Measurements from ENCODE around the gene AKAP13.
"Not testable (repeated sequence)": the region's sequence is repeated elsewhere in the genome, so short reads cannot be mapped to it uniquely, and the experiment has no call there.

Gene AKAP13

DNA sequence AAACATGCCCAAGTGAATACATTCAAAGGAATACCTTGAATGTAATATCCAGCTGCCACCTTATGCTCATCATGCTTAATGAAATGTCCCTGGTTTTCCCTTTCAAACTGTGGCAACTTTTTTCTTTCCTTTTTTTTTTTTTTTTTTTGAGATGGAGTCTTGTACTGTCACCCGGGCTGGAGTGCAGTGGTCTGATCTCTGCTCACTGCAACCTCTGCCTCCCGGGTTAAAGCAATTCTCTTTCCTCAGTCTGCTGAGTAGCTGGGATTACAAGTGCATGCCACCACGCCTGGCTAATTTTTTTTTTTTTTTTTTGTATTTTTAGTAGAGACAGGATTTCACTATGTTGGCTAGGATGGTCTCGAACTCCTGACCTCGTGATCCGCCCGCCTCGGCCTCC, 28.9 kb upstream of the AKAP13 start:
- not testable (repeated sequence) for H3K27me3 ChIP-seq (ENCODE audit: control insufficient read depth, insufficient read depth, low read length); H3K4me3 ChIP-seq (ENCODE audit: low read depth, low read length); H3K9ac ChIP-seq (ENCODE audit: low read depth, low read length); H3K9me3 ChIP-seq (ENCODE audit: control insufficient read depth, insufficient read depth, low read length); H3K36me3 ChIP-seq (ENCODE audit: control insufficient read depth, insufficient read depth, low read length); H3K4me1 ChIP-seq (ENCODE audit: control insufficient read depth, insufficient read depth, low read length)

- Histone ChIP-seq H3K9ac (ENCODE audit: low read depth, low read length) (no peak overlapping the region), H3K4me1 (ENCODE audit: control insufficient read depth, insufficient read depth, low read length) (peaks cover 3% of the 10 kb centered on the region), H3K4me3 (ENCODE audit: low read depth, low read length) (no peak overlapping the region), H3K27me3 (ENCODE audit: control insufficient read depth, insufficient read depth, low read length) (no peaks in the 10 kb centered on the region), H3K9me3 (ENCODE audit: control insufficient read depth, insufficient read depth, low read length) (no peaks in the 10 kb centered on the region), H3K36me3 (ENCODE audit: control insufficient read depth, insufficient read depth, low read length) (no peaks in the 10 kb centered on the region)
Measured at GRCh38 chr15:85351965-85352364, 28.4 kb upstream of the AKAP13 start.

- H3K4me1 ChIP-seq (ENCODE audit: control insufficient read depth, insufficient read depth, low read length), result no peaks in the 10 kb centered on the region
Measured at GRCh38 chr15:85353516-85353915, 26.9 kb upstream of the AKAP13 start.

GRCh38 chr15:85354461-85354860, 25.9 kb upstream of the AKAP13 start:
- Histone ChIP-seq H3K9ac (ENCODE audit: low read depth, low read length) (no peak overlapping the region), H3K4me1 (ENCODE audit: control insufficient read depth, insufficient read depth, low read length) (no peaks in the 10 kb centered on the region), H3K27me3 (ENCODE audit: control insufficient read depth, insufficient read depth, low read length) (no peaks in the 10 kb centered on the region), H3K4me3 (ENCODE audit: low read depth, low read length) (no peak overlapping the region), H3K9me3 (ENCODE audit: control insufficient read depth, insufficient read depth, low read length) (no peaks in the 10 kb centered on the region), H3K36me3 (ENCODE audit: control insufficient read depth, insufficient read depth, low read length) (no peaks in the 10 kb centered on the region)

More at GRCh38 chr15:85353516-85353915, 26.9 kb upstream of the AKAP13 start:
- no peak overlapping the region for H3K4me3 ChIP-seq (ENCODE audit: low read depth, low read length)
- no peaks in the 10 kb centered on the region for H3K36me3 ChIP-seq (ENCODE audit: control insufficient read depth, insufficient read depth, low read length)
- no peaks in the 10 kb centered on the region for H3K9me3 ChIP-seq (ENCODE audit: control insufficient read depth, insufficient read depth, low read length)
- H3K9ac ChIP-seq (ENCODE audit: low read depth, low read length), result no peak overlapping the region
- no peaks in the 10 kb centered on the region for H3K27me3 ChIP-seq (ENCODE audit: control insufficient read depth, insufficient read depth, low read length)

- no peaks in the 10 kb centered on the region for H3K27me3 ChIP-seq (ENCODE audit: control insufficient read depth, insufficient read depth, low read length)
- H3K4me3 ChIP-seq (ENCODE audit: low read depth, low read length), result no peak overlapping the region
- no peaks in the 10 kb centered on the region for H3K4me1 ChIP-seq (ENCODE audit: control insufficient read depth, insufficient read depth, low read length)
- H3K9me3 ChIP-seq (ENCODE audit: control insufficient read depth, insufficient read depth, low read length), result no peaks in the 10 kb centered on the region
- H3K36me3 ChIP-seq (ENCODE audit: control insufficient read depth, insufficient read depth, low read length), result no peaks in the 10 kb centered on the region
- H3K9ac ChIP-seq (ENCODE audit: low read depth, low read length), result no peak overlapping the region
Measured at GRCh38 chr15:85354948-85355347, 25.5 kb upstream of the AKAP13 start.

GRCh38 chr15:85356276-85356675, 24.1 kb upstream of the AKAP13 start:
- no peaks in the 10 kb centered on the region for H3K9me3 ChIP-seq (ENCODE audit: control insufficient read depth, insufficient read depth, low read length)
- no peaks in the 10 kb centered on the region for H3K36me3 ChIP-seq (ENCODE audit: control insufficient read depth, insufficient read depth, low read length)
- no peaks in the 10 kb centered on the region for H3K4me1 ChIP-seq (ENCODE audit: control insufficient read depth, insufficient read depth, low read length)
- no peak overlapping the region for H3K4me3 ChIP-seq (ENCODE audit: low read depth, low read length)
- H3K9ac ChIP-seq (ENCODE audit: low read depth, low read length), result no peak overlapping the region
- H3K27me3 ChIP-seq (ENCODE audit: control insufficient read depth, insufficient read depth, low read length), result no peaks in the 10 kb centered on the region

DNA sequence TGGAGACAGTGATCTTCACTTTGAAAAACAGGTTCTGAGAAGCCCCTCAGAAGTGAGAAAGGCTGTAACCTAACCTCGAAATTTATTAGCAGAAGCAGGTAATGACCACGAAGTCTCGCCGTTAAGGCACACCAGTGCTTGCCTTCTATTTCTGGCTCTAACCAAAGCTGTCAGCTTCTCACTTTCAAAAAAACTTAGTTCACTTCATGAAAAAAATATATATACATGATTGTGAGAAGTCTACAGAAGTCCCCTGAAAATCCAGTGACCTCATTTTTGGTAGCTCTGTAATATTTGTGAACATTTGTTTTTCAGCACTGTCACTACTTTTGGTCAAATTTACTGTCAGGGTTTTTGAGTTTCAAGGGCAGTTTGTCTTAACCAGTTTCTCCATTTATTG, 19.1 kb upstream of the AKAP13 start:
- Histone ChIP-seq H3K27me3 (ENCODE audit: control insufficient read depth, insufficient read depth, low read length) (no peaks in the 10 kb centered on the region), H3K9ac (ENCODE audit: low read depth, low read length) (no peak overlapping the region), H3K9me3 (ENCODE audit: control insufficient read depth, insufficient read depth, low read length) (no peaks in the 10 kb centered on the region), H3K4me1 (ENCODE audit: control insufficient read depth, insufficient read depth, low read length) (no peaks in the 10 kb centered on the region), H3K36me3 (ENCODE audit: control insufficient read depth, insufficient read depth, low read length) (no peaks in the 10 kb centered on the region), H3K4me3 (ENCODE audit: low read depth, low read length) (no peak overlapping the region)

- no peaks in the 10 kb centered on the region for H3K27me3 ChIP-seq (ENCODE audit: control insufficient read depth, insufficient read depth, low read length)
- H3K4me1 ChIP-seq (ENCODE audit: control insufficient read depth, insufficient read depth, low read length), result no peaks in the 10 kb centered on the region
- H3K9ac ChIP-seq (ENCODE audit: low read depth, low read length), result no peak overlapping the region
- H3K36me3 ChIP-seq (ENCODE audit: control insufficient read depth, insufficient read depth, low read length), result no peaks in the 10 kb centered on the region
- no peaks in the 10 kb centered on the region for H3K9me3 ChIP-seq (ENCODE audit: control insufficient read depth, insufficient read depth, low read length)
- no peak overlapping the region for H3K4me3 ChIP-seq (ENCODE audit: low read depth, low read length)
Measured at GRCh38 chr15:85362436-85363081, 17.8 kb upstream of the AKAP13 start.

- Histone ChIP-seq H3K4me1 (ENCODE audit: control insufficient read depth, insufficient read depth, low read length) (no peaks in the 10 kb centered on the region), H3K4me3 (ENCODE audit: low read depth, low read length) (no peak overlapping the region), H3K9ac (ENCODE audit: low read depth, low read length) (no peak overlapping the region), H3K36me3 (ENCODE audit: control insufficient read depth, insufficient read depth, low read length) (no peaks in the 10 kb centered on the region), H3K27me3 (ENCODE audit: control insufficient read depth, insufficient read depth, low read length) (no peaks in the 10 kb centered on the region), H3K9me3 (ENCODE audit: control insufficient read depth, insufficient read depth, low read length) (no peaks in the 10 kb centered on the region)
Measured at GRCh38 chr15:85365980-85366379, 14.4 kb upstream of the AKAP13 start.

DNA sequence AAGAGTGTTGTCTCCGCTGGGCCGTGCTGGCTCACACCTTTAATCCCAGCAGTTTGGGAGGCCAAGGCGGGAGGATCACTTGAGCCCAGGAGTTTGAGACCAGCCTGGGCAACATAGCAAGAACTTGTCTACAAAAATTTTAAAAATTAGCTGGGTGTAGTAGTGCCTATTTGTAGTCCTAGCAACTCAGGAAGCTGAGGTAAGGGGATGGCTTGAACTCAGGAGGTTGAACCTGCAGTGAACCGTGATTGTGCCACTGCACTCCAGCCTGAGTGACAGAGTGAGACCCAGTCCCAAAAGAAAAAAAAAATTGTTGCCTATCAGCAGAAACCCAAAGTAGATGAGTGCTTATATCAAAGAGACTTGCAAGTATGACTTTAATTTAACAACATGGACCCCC, 12.7 kb upstream of the AKAP13 start:
- Histone ChIP-seq H3K9ac (ENCODE audit: low read depth, low read length) (no peak overlapping the region), H3K4me3 (ENCODE audit: low read depth, low read length) (no peak overlapping the region), H3K36me3 (ENCODE audit: control insufficient read depth, insufficient read depth, low read length) (no peaks in the 10 kb centered on the region), H3K27me3 (ENCODE audit: control insufficient read depth, insufficient read depth, low read length) (no peaks in the 10 kb centered on the region), H3K4me1 (ENCODE audit: control insufficient read depth, insufficient read depth, low read length) (no peaks in the 10 kb centered on the region), H3K9me3 (ENCODE audit: control insufficient read depth, insufficient read depth, low read length) (no peaks in the 10 kb centered on the region)

DNA sequence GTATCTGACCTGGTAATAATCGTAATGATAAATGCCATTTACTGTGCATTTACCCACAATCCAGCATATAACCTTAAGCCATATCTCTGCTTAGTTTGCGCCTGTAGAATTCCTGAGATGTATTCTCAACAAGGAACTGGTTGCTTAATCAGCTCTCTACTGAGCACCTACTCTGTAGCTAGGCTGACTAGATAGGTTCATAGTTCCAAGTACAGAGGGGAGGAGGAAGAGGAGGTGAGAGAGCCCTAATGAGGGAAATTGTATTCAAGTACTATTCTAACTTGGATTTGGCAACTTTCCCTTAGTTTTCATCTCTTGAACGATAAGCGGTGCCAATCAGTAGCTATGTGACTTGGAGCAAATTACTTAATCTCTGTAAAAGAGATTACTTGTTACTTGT, 5.6 kb upstream of the AKAP13 start:
- Histone ChIP-seq H3K9ac (ENCODE audit: low read depth, low read length) (no peak overlapping the region), H3K27me3 (ENCODE audit: control insufficient read depth, insufficient read depth, low read length) (no peaks in the 10 kb centered on the region), H3K4me3 (ENCODE audit: low read depth, low read length) (no peak overlapping the region), H3K36me3 (ENCODE audit: control insufficient read depth, insufficient read depth, low read length) (no peaks in the 10 kb centered on the region), H3K9me3 (ENCODE audit: control insufficient read depth, insufficient read depth, low read length) (no peaks in the 10 kb centered on the region), H3K4me1 (ENCODE audit: control insufficient read depth, insufficient read depth, low read length) (no peaks in the 10 kb centered on the region)

DNA sequence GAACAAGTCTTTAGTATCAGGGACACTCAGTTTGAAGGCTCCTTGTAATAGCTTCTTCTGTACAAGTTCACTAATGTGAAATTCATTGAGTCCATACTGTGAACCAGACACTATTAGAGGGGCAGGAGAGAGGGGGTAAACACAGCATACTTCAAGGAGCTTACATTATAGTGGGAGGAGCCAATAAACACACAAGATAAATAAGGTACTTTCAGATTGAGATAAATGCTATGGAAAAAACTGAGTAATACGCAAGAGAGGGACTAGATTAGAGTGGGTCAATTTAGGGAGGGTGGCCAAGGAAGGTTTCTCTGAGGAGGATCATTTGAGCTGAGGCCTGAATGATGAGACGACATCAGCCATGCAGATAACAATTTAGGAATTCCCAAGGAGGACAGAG, 3.1 kb upstream of the AKAP13 start:
- Histone ChIP-seq H3K4me1 (ENCODE audit: control insufficient read depth, insufficient read depth, low read length) (peaks cover 3% of the 10 kb centered on the region), H3K9ac (ENCODE audit: low read depth, low read length) (no peak overlapping the region), H3K4me3 (ENCODE audit: low read depth, low read length) (no peak overlapping the region)

More for the DNA sequence above, 3.1 kb upstream of the AKAP13 start:
- Histone ChIP-seq H3K36me3 (ENCODE audit: control insufficient read depth, insufficient read depth, low read length) (no peaks in the 10 kb centered on the region), H3K27me3 (ENCODE audit: control insufficient read depth, insufficient read depth, low read length) (no peaks in the 10 kb centered on the region), H3K9me3 (ENCODE audit: control insufficient read depth, insufficient read depth, low read length) (no peaks in the 10 kb centered on the region)

Data from iPS-15b (cell line).